ENCODE results near the gene P2RY8. TPM values are rescaled to one million over a fixed set of nuclear protein-coding genes. Genes with fewer than 3 reads are reported as not detected.
"Not testable (repeated sequence)": the region's sequence is repeated elsewhere in the genome, so short reads cannot be mapped to it uniquely, and the experiment has no call there.

Gene P2RY8
- total RNA-seq, 2 experiments from 2014 or later, result 62.9 to 65.5 TPM

- H3K4me3 Mint-ChIP-seq, result no peak overlapping the region
- POLR2A ChIA-PET, result no interaction called here
- CTCF ChIA-PET, result no interaction called here
These were observed 11.2 kb downstream of the P2RY8 start for GRCh38 chrX:1525583-1526355.

GRCh38 chrX:1524874-1525582 is 12.0 kb downstream of the P2RY8 start:
- H3K27ac Mint-ChIP-seq, result no peak overlapping the region
- peaks cover 21% of the 10 kb centered on the region for H3K36me3 Mint-ChIP-seq (ENCODE audit: low read depth)
- no peaks in the 10 kb centered on the region for H3K9me3 Mint-ChIP-seq (ENCODE audit: insufficient read depth)
- H3K4me3 Mint-ChIP-seq, result no peak overlapping the region
- DNase-seq (peak; percentile 19), ATAC-seq (no peak)
- peaks cover 27% of the 10 kb centered on the region for H3K4me1 Mint-ChIP-seq (ENCODE audit: low read depth)
- CTCF ChIA-PET, result no interaction called here
- POLR2A ChIA-PET, result no interaction called here
- no peaks in the 10 kb centered on the region for H3K27me3 Mint-ChIP-seq (ENCODE audit: low read depth)

More at GRCh38 chrX:1525583-1526355, 11.2 kb downstream of the P2RY8 start:
- Mint-ChIP-seq H3K36me3 (ENCODE audit: low read depth) (peaks cover 13% of the 10 kb centered on the region), H3K4me1 (ENCODE audit: low read depth) (peaks cover 19% of the 10 kb centered on the region), H3K9me3 (ENCODE audit: insufficient read depth) (no peaks in the 10 kb centered on the region), H3K27me3 (ENCODE audit: low read depth) (no peaks in the 10 kb centered on the region), H3K27ac (no peak overlapping the region)
- DNase-seq (peak; percentile 7), ATAC-seq (no peak)

GRCh38 chrX:1522905-1523304 is 14.1 kb downstream of the P2RY8 start:
- peak; percentile 6 for DNase-seq
- CTCF ChIA-PET; POLR2A ChIA-PET; H3K4me3 Mint-ChIP-seq; H3K9me3 Mint-ChIP-seq (ENCODE audit: insufficient read depth); H3K27me3 Mint-ChIP-seq (ENCODE audit: low read depth); ATAC-seq: not testable (repeated sequence)
- Mint-ChIP-seq H3K4me1 (ENCODE audit: low read depth) (peaks cover 44% of the 10 kb centered on the region), H3K36me3 (ENCODE audit: low read depth) (peaks cover 38% of the 10 kb centered on the region), H3K27ac (peak overlapping the region; percentile 50)

GRCh38 chrX:1521459-1521956 is 15.5 kb downstream of the P2RY8 start:
- Mint-ChIP-seq H3K9me3 (ENCODE audit: insufficient read depth) (no peaks in the 10 kb centered on the region), H3K4me1 (ENCODE audit: low read depth) (peaks cover 57% of the 10 kb centered on the region), H3K36me3 (ENCODE audit: low read depth) (peaks cover 48% of the 10 kb centered on the region), H3K4me3 (peak overlapping the region; percentile 72), H3K27ac (peak overlapping the region; percentile 82), H3K27me3 (ENCODE audit: low read depth) (no peaks in the 10 kb centered on the region)
- ATAC-seq (peak; percentile 89), DNase-seq (peak; percentile 89)
- POLR2A ChIA-PET, result no interaction called here
- CTCF ChIA-PET, result no interaction called here

GRCh38 chrX:1520350-1520749 is 16.6 kb downstream of the P2RY8 start:
- peak overlapping the region; percentile 32 for H3K27ac Mint-ChIP-seq
- H3K36me3 Mint-ChIP-seq (ENCODE audit: low read depth), result peaks cover 56% of the 10 kb centered on the region
- H3K4me1 Mint-ChIP-seq (ENCODE audit: low read depth), result peaks cover 57% of the 10 kb centered on the region
- DNase-seq (no peak), ATAC-seq (no peak)
- CTCF ChIA-PET, result no interaction called here
- no peak overlapping the region for H3K4me3 Mint-ChIP-seq
- H3K27me3 Mint-ChIP-seq (ENCODE audit: low read depth), result no peaks in the 10 kb centered on the region
- H3K9me3 Mint-ChIP-seq (ENCODE audit: insufficient read depth), result no peaks in the 10 kb centered on the region
- POLR2A ChIA-PET, result no interaction called here

- no peaks in the 10 kb centered on the region for H3K9me3 Mint-ChIP-seq (ENCODE audit: insufficient read depth)
- ChIA-PET POLR2A (no interaction called here), CTCF (no interaction called here)
- no peak overlapping the region for H3K27ac Mint-ChIP-seq
- H3K4me3 Mint-ChIP-seq, result no peak overlapping the region
- H3K4me1 Mint-ChIP-seq (ENCODE audit: low read depth), result peaks cover 57% of the 10 kb centered on the region
- H3K27me3 Mint-ChIP-seq (ENCODE audit: low read depth), result no peaks in the 10 kb centered on the region
- H3K36me3 Mint-ChIP-seq (ENCODE audit: low read depth), result peaks cover 57% of the 10 kb centered on the region
- DNase-seq (no peak), ATAC-seq (no peak)
These were observed 17.9 kb downstream of the P2RY8 start for GRCh38 chrX:1519022-1519497.

GRCh38 chrX:1518512-1518911 is 18.5 kb downstream of the P2RY8 start:
- ATAC-seq (no peak), DNase-seq (peak; percentile 10)
- Mint-ChIP-seq H3K27ac (no peak overlapping the region), H3K27me3 (ENCODE audit: low read depth) (no peaks in the 10 kb centered on the region), H3K4me3 (no peak overlapping the region), H3K9me3 (ENCODE audit: insufficient read depth) (no peaks in the 10 kb centered on the region), H3K36me3 (ENCODE audit: low read depth) (peaks cover 62% of the 10 kb centered on the region), H3K4me1 (ENCODE audit: low read depth) (peaks cover 59% of the 10 kb centered on the region)
- CTCF ChIA-PET, result no interaction called here
- POLR2A ChIA-PET, result no interaction called here

- H3K4me3 Mint-ChIP-seq, result no peak overlapping the region
- H3K27ac Mint-ChIP-seq, result no peak overlapping the region
- ChIA-PET CTCF (no interaction called here), POLR2A (no interaction called here)
- peaks cover 51% of the 10 kb centered on the region for H3K4me1 Mint-ChIP-seq (ENCODE audit: low read depth)
- ATAC-seq (no peak), DNase-seq (peak; percentile 18)
- no peaks in the 10 kb centered on the region for H3K9me3 Mint-ChIP-seq (ENCODE audit: insufficient read depth)
- no peaks in the 10 kb centered on the region for H3K27me3 Mint-ChIP-seq (ENCODE audit: low read depth)
- H3K36me3 Mint-ChIP-seq (ENCODE audit: low read depth), result peaks cover 73% of the 10 kb centered on the region
These were observed 20.3 kb downstream of the P2RY8 start for GRCh38 chrX:1516596-1517104.

- peak overlapping the region; percentile 8 for H3K27ac Mint-ChIP-seq
- H3K9me3 Mint-ChIP-seq (ENCODE audit: insufficient read depth), result no peaks in the 10 kb centered on the region
- ChIA-PET CTCF (no interaction called here), POLR2A (no interaction called here)
- peaks cover 14% of the 10 kb centered on the region for H3K4me1 Mint-ChIP-seq (ENCODE audit: low read depth)
- no peak for ATAC-seq
- DNase-seq, result peak; percentile 16
- no peak overlapping the region for H3K4me3 Mint-ChIP-seq
- H3K36me3 Mint-ChIP-seq (ENCODE audit: low read depth), result peaks cover 51% of the 10 kb centered on the region
- H3K27me3 Mint-ChIP-seq (ENCODE audit: low read depth), result no peaks in the 10 kb centered on the region
These were observed 25.2 kb downstream of the P2RY8 start for GRCh38 chrX:1511829-1512228.

- H3K9me3 Mint-ChIP-seq (ENCODE audit: insufficient read depth), result no peaks in the 10 kb centered on the region
- H3K27me3 Mint-ChIP-seq (ENCODE audit: low read depth), result no peaks in the 10 kb centered on the region
- peak overlapping the region; percentile 26 for H3K27ac Mint-ChIP-seq
- ChIA-PET POLR2A (no interaction called here), CTCF (no interaction called here)
- peaks cover 50% of the 10 kb centered on the region for H3K36me3 Mint-ChIP-seq (ENCODE audit: low read depth)
- no peak for ATAC-seq
- H3K4me3 Mint-ChIP-seq, result no peak overlapping the region
- peaks cover 13% of the 10 kb centered on the region for H3K4me1 Mint-ChIP-seq (ENCODE audit: low read depth)
- DNase-seq, result peak; percentile 4
These were observed 25.8 kb downstream of the P2RY8 start for GRCh38 chrX:1511150-1511549.

GRCh38 chrX:1507511-1508463 is 29.2 kb downstream of the P2RY8 start:
- peaks cover 30% of the 10 kb centered on the region for H3K4me1 Mint-ChIP-seq (ENCODE audit: low read depth)
- H3K27ac Mint-ChIP-seq, result no peak overlapping the region
- peaks cover 48% of the 10 kb centered on the region for H3K36me3 Mint-ChIP-seq (ENCODE audit: low read depth)
- peak; percentile 77 for ATAC-seq
- no peaks in the 10 kb centered on the region for H3K9me3 Mint-ChIP-seq (ENCODE audit: insufficient read depth)
- ChIA-PET POLR2A (no interaction called here), CTCF (no interaction called here)
- DNase-seq, result peak; percentile 65
- no peaks in the 10 kb centered on the region for H3K27me3 Mint-ChIP-seq (ENCODE audit: low read depth)
- H3K4me3 Mint-ChIP-seq, result peak overlapping the region; percentile 5
